HG02588 (cell line): ENCODE data around the gene ATF7.
"Not testable (repeated sequence)": the region's sequence is repeated elsewhere in the genome, so short reads cannot be mapped to it uniquely, and the experiment has no call there.

ENCODE experiments used
- ATAC-seq: cut with Tn5 transposase; IDR thresholded peaks from one replicate; pipeline ENCODE4 v1.9.1; 2021; ENCODE audit warnings: mild to moderate bottlenecking, moderate library complexity; ENCODE audit not compliant: unreplicated experiment

Gene ATF7

GRCh38 chr12:53568809-53569557 is 57.2 kb downstream of the ATF7 start:
- ATAC-seq = no peak

GRCh38 chr12:53567961-53568808 is 58.0 kb downstream of the ATF7 start:
- no peak for ATAC-seq

GRCh38 chr12:53565376-53565775 is 60.8 kb downstream of the ATF7 start:
- not testable (repeated sequence) for ATAC-seq

GRCh38 chr12:53564941-53565340 is 61.2 kb downstream of the ATF7 start:
- ATAC-seq = no peak

GRCh38 chr12:53564278-53564677 is 61.9 kb downstream of the ATF7 start:
- no peak for ATAC-seq

- ATAC-seq = no peak
Measured at GRCh38 chr12:53563452-53564028, 62.6 kb downstream of the ATF7 start.

- no peak for ATAC-seq
Measured at GRCh38 chr12:53561590-53561953, 64.6 kb downstream of the ATF7 start.

GRCh38 chr12:53560912-53561589 is 65.1 kb downstream of the ATF7 start:
- ATAC-seq = no peak

- ATAC-seq = no peak
Measured at GRCh38 chr12:53560351-53560750, 65.8 kb downstream of the ATF7 start.

GRCh38 chr12:53558631-53559030 is 67.6 kb downstream of the ATF7 start:
- ATAC-seq = no peak

GRCh38 chr12:53552361-53553327 is 73.5 kb downstream of the ATF7 start:
- ATAC-seq = no peak

GRCh38 chr12:53551889-53552291 is 74.3 kb downstream of the ATF7 start:
- no peak for ATAC-seq

- ATAC-seq = no peak
Measured at GRCh38 chr12:53550595-53550994, 75.6 kb downstream of the ATF7 start.

GRCh38 chr12:53550131-53550530 is 76.1 kb downstream of the ATF7 start:
- not testable (repeated sequence) for ATAC-seq

GRCh38 chr12:53548354-53548753 is 77.8 kb downstream of the ATF7 start:
- ATAC-seq = not testable (repeated sequence)

- peak; percentile 64 for ATAC-seq
Measured at GRCh38 chr12:53543539-53543938, 82.6 kb downstream of the ATF7 start.

- ATAC-seq = no peak
Measured at GRCh38 chr12:53539526-53539925, 86.7 kb downstream of the ATF7 start.

GRCh38 chr12:53538209-53538689 is 87.9 kb downstream of the ATF7 start:
- ATAC-seq = no peak

- no peak for ATAC-seq
Measured at GRCh38 chr12:53536962-53537361, 89.2 kb downstream of the ATF7 start.

GRCh38 chr12:53533471-53533870 is 92.7 kb downstream of the ATF7 start:
- ATAC-seq = no peak
